ENCODE data around the gene MEIOC. TPM values are rescaled to one million over a fixed set of nuclear protein-coding genes. Genes with fewer than 3 reads are reported as not detected.
A peak's percentile ranks its signal among the peaks of the same experiment; 100 is the strongest.
"Not testable (repeated sequence)": the region's sequence is repeated elsewhere in the genome, so short reads cannot be mapped to it uniquely, and the experiment has no call there.

The MEIOC gene
- total and polyA plus RNA-seq, 3 experiments from 2014 or later = 0.09 to 0.31 (median 0.16) TPM

DNA sequence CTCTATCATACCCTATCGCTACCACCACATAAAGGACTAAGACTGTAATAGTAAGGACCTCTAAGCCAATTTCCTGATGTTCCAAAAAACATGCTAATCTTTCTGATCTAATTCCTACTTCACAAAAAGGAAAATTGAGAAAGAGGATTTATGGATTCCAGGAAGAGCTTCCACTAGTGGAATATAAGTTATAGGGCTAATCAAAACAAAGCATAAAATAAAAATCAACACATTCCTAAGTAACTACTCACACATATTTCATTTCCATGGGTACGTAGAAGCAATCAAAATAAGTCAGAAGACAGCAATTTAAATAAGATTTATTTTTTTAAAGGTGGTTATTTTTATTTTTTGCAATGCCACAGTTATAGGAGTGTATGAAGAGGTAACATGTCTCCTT lies 20.9 kb downstream of the MEIOC start:
- Histone ChIP-seq H3K9me3 (ENCODE audit: low read length) (no peaks in the 10 kb centered on the region), H3K4me3 (ENCODE audit: low read length) (no peak overlapping the region), H3K27ac (ENCODE audit: low read depth, low read length) (no peak overlapping the region), H3K27me3 (ENCODE audit: insufficient read depth, low read length, poor library complexity, severe bottlenecking) (no peaks in the 10 kb centered on the region), H3K36me3 (ENCODE audit: insufficient read depth, low read length) (peaks cover 8% of the 10 kb centered on the region), H3K4me1 (ENCODE audit: insufficient read depth, low read length) (no peaks in the 10 kb centered on the region)
- POLR2A ChIA-PET = no interaction called here
- Mint-ChIP-seq H3K9me3 (no peaks in the 10 kb centered on the region), H3K36me3 (peaks cover 0 to 52% (median 17%) of the 10 kb centered on the region in 3 donors), H3K4me1 (no peaks in the 10 kb centered on the region), H3K4me3 (no peak overlapping the region), H3K27me3 (no peaks in the 10 kb centered on the region), H3K27ac (no peak overlapping the region)
- DNase-seq = no peak
- CTCF ChIA-PET = no interaction called here

DNA sequence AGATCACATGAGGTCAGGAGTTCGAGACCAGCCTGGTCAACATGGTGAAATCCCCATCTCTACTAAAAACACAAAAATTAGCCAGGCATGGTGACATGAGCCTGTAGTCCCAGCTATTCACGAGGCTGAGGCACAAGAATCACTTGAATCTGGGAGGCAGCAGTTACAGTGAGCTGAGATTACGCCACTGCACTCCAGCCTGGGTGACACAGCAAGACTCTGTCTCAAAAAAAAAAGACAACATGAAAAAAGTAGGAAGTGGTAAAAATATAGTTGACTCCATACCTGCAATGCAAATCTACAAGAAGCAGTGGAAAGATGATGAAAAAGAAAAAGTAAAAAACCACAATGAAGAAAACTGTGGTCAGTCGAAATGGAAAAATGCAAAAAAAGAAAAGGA lies 27.0 kb downstream of the MEIOC start:
- DNase-seq; POLR2A ChIA-PET; H3K27me3 ChIP-seq (ENCODE audit: insufficient read depth, low read length, poor library complexity, severe bottlenecking); H3K4me3 ChIP-seq (ENCODE audit: low read length); H3K4me1 ChIP-seq (ENCODE audit: insufficient read depth, low read length); H3K9me3 ChIP-seq (ENCODE audit: low read length); H3K27me3 Mint-ChIP-seq; H3K27ac ChIP-seq (ENCODE audit: low read depth, low read length); CTCF ChIA-PET; H3K9me3 Mint-ChIP-seq: not testable (repeated sequence)
- Mint-ChIP-seq H3K36me3 (peaks cover 0 to 74% (median 26%) of the 10 kb centered on the region in 3 donors), H3K4me1 (peaks cover 9 to 24% (median 21%) of the 10 kb centered on the region in 3 donors), H3K4me3 (peak overlapping the region in 1 of 7 donors; percentile 45), H3K27ac (peak overlapping the region in 1 of 8 donors; percentile 67)
- peaks cover 19% of the 10 kb centered on the region for H3K36me3 ChIP-seq (ENCODE audit: insufficient read depth, low read length)

- H3K36me3 Mint-ChIP-seq = peaks cover 0 to 42% (median 14%) of the 10 kb centered on the region in 3 donors
- no peaks in the 10 kb centered on the region for H3K9me3 ChIP-seq (ENCODE audit: low read length)
- POLR2A ChIA-PET = interaction anchor here (0.6 kb wide), 1 partner anchor 18 kb away, joined by 5 read pairs; no protein-coding TSS in a partner anchor
- H3K4me3 Mint-ChIP-seq = no peak overlapping the region
- no peaks in the 10 kb centered on the region for H3K9me3 Mint-ChIP-seq
- peaks cover 28 to 49% (median 44%) of the 10 kb centered on the region in 3 donors for H3K4me1 Mint-ChIP-seq
- H3K36me3 ChIP-seq (ENCODE audit: insufficient read depth, low read length) = peaks cover 10% of the 10 kb centered on the region
- no peaks in the 10 kb centered on the region for H3K27me3 ChIP-seq (ENCODE audit: insufficient read depth, low read length, poor library complexity, severe bottlenecking)
- H3K27me3 Mint-ChIP-seq = peaks cover 0 to 1% of the 10 kb centered on the region in 2 donors
- CTCF ChIA-PET = no interaction called here
- H3K4me1 ChIP-seq (ENCODE audit: insufficient read depth, low read length) = peaks cover 16% of the 10 kb centered on the region
- no peak overlapping the region for H3K4me3 ChIP-seq (ENCODE audit: low read length)
- no peak overlapping the region for H3K27ac Mint-ChIP-seq
- no peak overlapping the region for H3K27ac ChIP-seq (ENCODE audit: low read depth, low read length)
- no peak for DNase-seq
Measured at GRCh38 chr17:44687756-44688155, 31.5 kb downstream of the MEIOC start.

DNA sequence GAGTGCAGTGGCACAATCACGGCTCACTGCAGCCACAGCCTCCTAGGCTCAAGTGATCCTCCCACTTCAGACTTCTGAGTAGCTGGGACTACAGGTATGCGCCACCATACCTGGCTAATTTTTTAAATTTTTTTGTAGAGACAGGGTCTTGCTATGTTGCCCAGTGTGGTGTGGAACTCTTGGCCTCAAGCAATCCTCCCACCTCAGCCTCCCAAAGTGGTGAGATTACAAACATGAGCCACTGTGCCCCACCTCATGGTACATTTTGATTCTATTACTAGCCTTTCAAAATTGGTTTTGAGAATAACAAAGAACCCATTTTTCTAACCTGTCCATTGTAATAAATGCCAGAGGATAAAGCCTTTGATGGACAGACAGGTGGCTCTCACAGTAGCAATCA lies 31.9 kb downstream of the MEIOC start:
- no peak for DNase-seq
- peak overlapping the region; percentile 66 to 99 (median 97) for H3K4me3 Mint-ChIP-seq
- Histone ChIP-seq H3K27ac (ENCODE audit: low read depth, low read length) (no peak overlapping the region), H3K4me1 (ENCODE audit: insufficient read depth, low read length) (peaks cover 16% of the 10 kb centered on the region), H3K36me3 (ENCODE audit: insufficient read depth, low read length) (peaks cover 6% of the 10 kb centered on the region), H3K9me3 (ENCODE audit: low read length) (no peaks in the 10 kb centered on the region), H3K27me3 (ENCODE audit: insufficient read depth, low read length, poor library complexity, severe bottlenecking) (no peaks in the 10 kb centered on the region), H3K4me3 (ENCODE audit: low read length) (no peak overlapping the region)
- peaks cover 0 to 1% of the 10 kb centered on the region in 2 donors for H3K27me3 Mint-ChIP-seq
- H3K4me1 Mint-ChIP-seq = peaks cover 28 to 49% (median 44%) of the 10 kb centered on the region in 3 donors
- no peaks in the 10 kb centered on the region for H3K9me3 Mint-ChIP-seq
- peaks cover 0 to 37% (median 14%) of the 10 kb centered on the region in 3 donors for H3K36me3 Mint-ChIP-seq
- H3K27ac Mint-ChIP-seq = peak overlapping the region in 2 of 8 donors; percentile 90 to 98
- ChIA-PET CTCF (no interaction called here), POLR2A (no interaction called here)

- H3K36me3 Mint-ChIP-seq = peaks cover 0 to 30% (median 12%) of the 10 kb centered on the region in 3 donors
- Histone ChIP-seq H3K9me3 (ENCODE audit: low read length) (no peaks in the 10 kb centered on the region), H3K27ac (ENCODE audit: low read depth, low read length) (peak overlapping the region; percentile 72), H3K4me1 (ENCODE audit: insufficient read depth, low read length) (peaks cover 16% of the 10 kb centered on the region), H3K4me3 (ENCODE audit: low read length) (peak overlapping the region; percentile 99), H3K27me3 (ENCODE audit: insufficient read depth, low read length, poor library complexity, severe bottlenecking) (no peaks in the 10 kb centered on the region), H3K36me3 (ENCODE audit: insufficient read depth, low read length) (peaks cover 4% of the 10 kb centered on the region)
- peak overlapping the region; percentile 92 to 99 (median 98) for H3K4me3 Mint-ChIP-seq
- ChIA-PET CTCF (interaction anchor here (2.1 kb wide), 1 partner anchor 25 kb away, joined by 4 read pairs; no protein-coding TSS in a partner anchor), POLR2A (no interaction called here)
- peaks cover 26 to 49% (median 44%) of the 10 kb centered on the region in 3 donors for H3K4me1 Mint-ChIP-seq
- peak overlapping the region; percentile 90 to 99 (median 98) for H3K27ac Mint-ChIP-seq
- H3K9me3 Mint-ChIP-seq = no peaks in the 10 kb centered on the region
- no peak for DNase-seq
- peaks cover 0 to 1% of the 10 kb centered on the region in 2 donors for H3K27me3 Mint-ChIP-seq
Measured at GRCh38 chr17:44688675-44689476, 32.6 kb downstream of the MEIOC start.

- Mint-ChIP-seq H3K27ac (peak within 1 kb of the TSS; percentile 90 to 99 (median 98)), H3K27me3 (peaks cover 0 to 1% of the 10 kb centered on the region in 2 donors), H3K4me1 (peaks cover 26 to 49% (median 44%) of the 10 kb centered on the region in 3 donors), H3K9me3 (no peaks in the 10 kb centered on the region), H3K36me3 (peaks cover 0 to 26% (median 11%) of the 10 kb centered on the region in 3 donors), H3K4me3 (peak within 1 kb of the TSS; percentile 92 to 99 (median 98))
- Histone ChIP-seq H3K27ac (ENCODE audit: low read depth, low read length) (peak within 1 kb of the TSS; percentile 72), H3K36me3 (ENCODE audit: insufficient read depth, low read length) (peaks cover 4% of the 10 kb centered on the region), H3K27me3 (ENCODE audit: insufficient read depth, low read length, poor library complexity, severe bottlenecking) (no peaks in the 10 kb centered on the region), H3K4me3 (ENCODE audit: low read length) (peak within 1 kb of the TSS; percentile 99), H3K4me1 (ENCODE audit: insufficient read depth, low read length) (peaks cover 16% of the 10 kb centered on the region), H3K9me3 (ENCODE audit: low read length) (no peaks in the 10 kb centered on the region)
- ChIA-PET POLR2A (interaction anchor here (0.5 to 1.0 kb wide), 2 partner anchors 19 to 241 kb away, joined by 4 to 5 read pairs; partner anchors contain the start of gene DBF4B), CTCF (interaction anchor here (1.0 to 2.1 kb wide), 2 partner anchors 19 to 24 kb away, joined by 4 to 7 read pairs; partner anchors contain the start of gene DBF4B)
- DNase-seq = peak; percentile 85 to 94 (median 88)
Measured at GRCh38 chr17:44689477-44690217, 33.4 kb downstream of the MEIOC start, which contains the start of gene CCDC43. CCDC43 (minus strand) TSS chr17:44689776; CDS start chr17:44689753, 23 bp downstream.

- not testable (repeated sequence) for H3K36me3 ChIP-seq (ENCODE audit: insufficient read depth, low read length); H3K27me3 Mint-ChIP-seq; H3K27ac ChIP-seq (ENCODE audit: low read depth, low read length); H3K9me3 Mint-ChIP-seq; H3K9me3 ChIP-seq (ENCODE audit: low read length); DNase-seq; H3K27me3 ChIP-seq (ENCODE audit: insufficient read depth, low read length, poor library complexity, severe bottlenecking); H3K4me3 ChIP-seq (ENCODE audit: low read length)
- H3K4me1 ChIP-seq (ENCODE audit: insufficient read depth, low read length) = peaks cover 16% of the 10 kb centered on the region
- Mint-ChIP-seq H3K27ac (peak overlapping the region in 5 of 8 donors; percentile 7 to 66 (median 35)), H3K36me3 (peaks cover 0 to 16% (median 4%) of the 10 kb centered on the region in 3 donors), H3K4me1 (peaks cover 21 to 41% (median 34%) of the 10 kb centered on the region in 3 donors), H3K4me3 (peak overlapping the region; percentile 12 to 99 (median 51))
- CTCF ChIA-PET = interaction anchor here (1.8 to 2.1 kb wide), 2 partner anchors 17 to 23 kb away, joined by 4 read pairs; partner anchors contain the start of gene DBF4B
- POLR2A ChIA-PET = interaction anchor here (0.6 kb wide), 1 partner anchor 358 kb away, joined by 3 read pairs; no protein-coding TSS in a partner anchor
Measured at GRCh38 chr17:44690746-44691306, 34.6 kb downstream of the MEIOC start.

All from CD8-positive, alpha-beta memory T cell (primary cell).